GM12878 (cell line): ENCODE measurements around the gene MBD5. TPM values are rescaled to one million over a fixed set of nuclear protein-coding genes. Genes with fewer than 3 reads are reported as not detected.

ENCODE experiments used
- ASH2L ChIP-seq: fragments of 300-600, 200-600 bp; sonication (generic); IDR thresholded peaks from 2 replicates; pipeline ENCODE4 v1.6.1; 2017; ENCODE audit warnings: low read depth, mild to moderate bottlenecking, borderline replicate concordance
- ATF7 ChIP-seq: fragments of 450-650 bp; IDR thresholded peaks from 2 replicates; pipeline ENCODE4 v1.6.1; 2016; ENCODE audit warnings: low read depth, mild to moderate bottlenecking
- BCLAF1 ChIP-seq: fragments of 450-650 bp; IDR thresholded peaks from 2 replicates; pipeline ENCODE4 v1.6.1; 2017; ENCODE audit warnings: antibody characterized with exemption, mild to moderate bottlenecking, moderate library complexity
- BRCA1 ChIP-seq: IDR thresholded peaks from 2 replicates; pipeline ENCODE4 v1.6.1; 2011; ENCODE audit warnings: low read depth, low read length, improper control_type of control experiment
- CHD2 ChIP-seq: IDR thresholded peaks from 2 replicates; pipeline ENCODE4 v1.6.1; 2011; ENCODE audit warnings: low read depth, low read length, improper control_type of control experiment, borderline replicate concordance
- CREB1 ChIP-seq: IDR thresholded peaks from 2 replicates; pipeline ENCODE4 v1.6.1; 2012; ENCODE audit warnings: low read depth, mild to moderate bottlenecking, inconsistent platforms
- CTCF ChIP-seq, 3 experiments: IDR thresholded peaks in 2 of 3; conservative IDR thresholded peaks in 1 of 3; 2 replicates each; pipeline ENCODE4 v1.5.1; 2011; ENCODE audit warnings: low read depth in 3 of 3, low read length in 3 of 3, mild to moderate bottlenecking in 3 of 3, control low read depth in 2 of 3, moderate library complexity in 2 of 3, inconsistent platforms in 1 of 3, mixed read lengths in 1 of 3; ENCODE audit not compliant: control insufficient read depth in 2 of 3, insufficient read depth in 1 of 3; ENCODE audit errors: extremely low read depth in 1 of 3
- EGR1 ChIP-seq, 2 experiments: IDR thresholded peaks; 1 replicate in 1 of 2; 2 replicates in 1 of 2; pipeline ENCODE4 v1.6.1; 2011 to 2012; ENCODE audit warnings: low read depth in 2 of 2, low read length in 2 of 2, borderline replicate concordance in 1 of 2, mild to moderate bottlenecking in 1 of 2, moderate library complexity in 1 of 2
- ESRRA ChIP-seq: IDR thresholded peaks from 2 replicates; pipeline ENCODE4 v1.6.1; 2012; ENCODE audit warnings: mild to moderate bottlenecking, low read length, improper control_type of control experiment
- IRF4 ChIP-seq: IDR thresholded peaks from 2 replicates; pipeline ENCODE4 v1.6.1; 2011; ENCODE audit warnings: low read depth, low read length
- MEF2B ChIP-seq: fragments of 450-650 bp; IDR thresholded peaks from 2 replicates; pipeline ENCODE4 v1.6.1; 2018; ENCODE audit warnings: mild to moderate bottlenecking, moderate library complexity; ENCODE audit not compliant: partially characterized antibody, poor library complexity, severe bottlenecking
- MTA2 ChIP-seq: fragments of 450-650 bp; IDR thresholded peaks from 2 replicates; pipeline ENCODE4 v1.6.1; 2016; ENCODE audit warnings: low read depth, mild to moderate bottlenecking, moderate library complexity
- MYC ChIP-seq: IDR thresholded peaks from 2 replicates; pipeline ENCODE4 v1.6.1; 2011; ENCODE audit warnings: mild to moderate bottlenecking, low read length, moderate library complexity, inconsistent platforms; ENCODE audit not compliant: insufficient read depth, insufficient replicate concordance, insufficient read length, severe bottlenecking
- NBN ChIP-seq: fragments of 450-650 bp; IDR thresholded peaks from 2 replicates; pipeline ENCODE4 v1.6.1; 2016
- NFIC ChIP-seq: IDR thresholded peaks from 2 replicates; pipeline ENCODE4 v1.6.1; 2012; ENCODE audit warnings: low read depth, mild to moderate bottlenecking, inconsistent platforms, low read length, moderate library complexity
- NFYB ChIP-seq: IDR thresholded peaks from 2 replicates; pipeline ENCODE4 v1.6.1; 2011; ENCODE audit warnings: low read depth, mild to moderate bottlenecking, low read length, improper control_type of control experiment, moderate library complexity; ENCODE audit not compliant: insufficient read depth
- RBBP5 ChIP-seq: fragments of 200-600 bp; sonication (generic); conservative IDR thresholded peaks from 2 replicates; pipeline ENCODE4 v1.6.1; 2016
- RCOR1 ChIP-seq: conservative IDR thresholded peaks from 2 replicates; pipeline ENCODE4 v1.6.1; 2012; ENCODE audit warnings: low read depth, low read length, improper control_type of control experiment
- RELA ChIP-seq: fragments of 450-650 bp; IDR thresholded peaks from 2 replicates; pipeline ENCODE4 v1.8.0; 2014; ENCODE audit warnings: borderline replicate concordance; ENCODE audit not compliant: partially characterized antibody
- SREBF2 ChIP-seq: IDR thresholded peaks from 2 replicates; pipeline ENCODE4 v1.6.1; 2012; ENCODE audit warnings: mild to moderate bottlenecking, low read length
- TBL1XR1 ChIP-seq: IDR thresholded peaks from 2 replicates; pipeline ENCODE4 v1.6.1; 2012; ENCODE audit warnings: low read depth, low read length, improper control_type of control experiment
- TCF12 ChIP-seq: IDR thresholded peaks from 2 replicates; pipeline ENCODE4 v1.6.1; 2011; ENCODE audit warnings: low read depth, mild to moderate bottlenecking, low read length
- TCF3 ChIP-seq: IDR thresholded peaks from 2 replicates; pipeline ENCODE4 v1.6.1; 2012; ENCODE audit warnings: low read depth, mild to moderate bottlenecking, low read length, borderline replicate concordance; ENCODE audit not compliant: insufficient read depth
- polyA plus RNA-seq, 11 experiments: library from polyadenylated mRNA; depleted of rRNA in 4 of 11; unstranded in 6 of 11; stranded (reverse) in 5 of 11; fragments of >200 nt; fragmentation: Nextera tagmentation in 4 of 11; fragmentation: Illumina TruSeq in 1 of 11; extraction: Ambion mirVana in 4 of 11; extraction: Trizol in 1 of 11; gene quantifications; 1 replicate in 1 of 11; 2 replicates in 10 of 11; pipeline versions ENCODE4 v1.2.1 to v1.2.3, GENCODE V29; 2011 to 2016; ENCODE audit warnings: inconsistent platforms in 2 of 11, missing spikeins in 2 of 11, low read depth in 1 of 11
- total RNA-seq, 4 experiments: library from RNA; depleted of rRNA in 3 of 4; stranded (reverse); fragments of >200 nt in 3 of 4; fragmentation: Illumina TruSeq in 1 of 4; extraction: Trizol in 1 of 4; gene quantifications; 2 replicates each; pipeline versions ENCODE4 v1.2.1 to v1.2.3, GENCODE V29; 2013 to 2021

The MBD5 gene
- total and polyA plus RNA-seq, 10 of the 15 experiments (the other 5 are each of a cell fraction or from before 2014, with no cell fraction given): 7.4 to 58.0 (median 21.2) TPM

- TF ChIP-seq NFYB (no peak), CTCF (IDR thresholded peaks at IDR 0.05 in 2 of 3, conservative IDR thresholded peaks at IDR 0.05 in 1 of 3; ENCODE audit: control insufficient read depth in 2 of 3, extremely low read depth in 1 of 3, insufficient read depth in 1 of 3, low read depth in 3 of 3, low read length in 3 of 3) (peak; percentile 47 to 93 (median 64); a peak in 4 of 6 replicates), NBN (no peak), ESRRA (no peak), SREBF2 (no peak), BRCA1 (no peak), CHD2 (no peak), RBBP5 (no peak), MEF2B (no peak), TBL1XR1 (no peak), CREB1 (no peak), MYC (no peak), BCLAF1 (no peak), MTA2 (no peak), ATF7 (no peak), NFIC (no peak), TCF3 (no peak), EGR1 (IDR thresholded peaks at IDR 0.05; ENCODE audit: borderline replicate concordance in 1 of 2, low read depth in 2 of 2, low read length in 2 of 2) (no peak), TCF12 (no peak), RCOR1 (no peak), RELA (no peak), IRF4 (no peak), ASH2L (no peak)
Measured at GRCh38 chr2:147989809-147990403, 31.0 kb upstream of the MBD5 start (continued).
